ENCODE data around the gene CCDC177.

The CCDC177 gene

GRCh38 chr14:69536971-69537370, 37.7 kb downstream of the CCDC177 start:
- Histone ChIP-seq H2AFZ (ENCODE audit: low read length) (no peak overlapping the region), H3K27ac (ENCODE audit: low read depth, low read length, poor library complexity, severe bottlenecking) (no peak overlapping the region), H3K9me2 (ENCODE audit: low read depth, low read length) (no peaks in the 10 kb centered on the region), H4K20me1 (ENCODE audit: insufficient read depth, low read length) (no peaks in the 10 kb centered on the region), H3F3A (ENCODE audit: insufficient read depth, low read length) (no peaks in the 10 kb centered on the region), H3K9me3 (ENCODE audit: low read length) (no peaks in the 10 kb centered on the region), H3K4me3 (ENCODE audit: low read depth, low read length, poor library complexity, severe bottlenecking) (no peak overlapping the region), H3K4me1 (ENCODE audit: insufficient read depth, low read length, severe bottlenecking) (no peaks in the 10 kb centered on the region), H3K27me3 (ENCODE audit: insufficient read depth, low read length) (peaks cover 7% of the 10 kb centered on the region; the same call in 1 of the 2 replicates), H3K9ac (ENCODE audit: low read length) (no peak overlapping the region), H3K36me3 (ENCODE audit: insufficient read depth, low read length) (no peaks in the 10 kb centered on the region), H3K79me2 (ENCODE audit: insufficient read depth, low read length) (no peaks in the 10 kb centered on the region), H3K4me2 (ENCODE audit: low read length) (no peak overlapping the region)
- TF ChIP-seq EZH2 (IDR thresholded peaks at IDR 0.05; ENCODE audit: borderline replicate concordance, low read length) (no peak), CTCF (IDR thresholded peaks at IDR 0.05; ENCODE audit: low read length) (no peak)

- no peak overlapping the region for H3K4me2 ChIP-seq (ENCODE audit: low read length)
- TF ChIP-seq CTCF (IDR thresholded peaks at IDR 0.05; ENCODE audit: low read length) (peak; percentile 25; the same call in 1 of the 2 replicates), EZH2 (IDR thresholded peaks at IDR 0.05; ENCODE audit: borderline replicate concordance, low read length) (no peak)
- H3K4me1 ChIP-seq (ENCODE audit: insufficient read depth, low read length, severe bottlenecking) = no peaks in the 10 kb centered on the region
Measured at GRCh38 chr14:69535230-69535848, 39.3 kb downstream of the CCDC177 start.

GRCh38 chr14:69532561-69533340, 41.9 kb downstream of the CCDC177 start:
- H3F3A ChIP-seq (ENCODE audit: insufficient read depth, low read length) = no peaks in the 10 kb centered on the region
- H3K27ac ChIP-seq (ENCODE audit: low read depth, low read length, poor library complexity, severe bottlenecking) = no peak overlapping the region
- no peak for TF ChIP-seq CTCF (IDR thresholded peaks at IDR 0.05; ENCODE audit: low read length)
- TF ChIP-seq EZH2 (IDR thresholded peaks at IDR 0.05; ENCODE audit: borderline replicate concordance, low read length) = no peak
- no peaks in the 10 kb centered on the region for H3K36me3 ChIP-seq (ENCODE audit: insufficient read depth, low read length)
- no peaks in the 10 kb centered on the region for H3K79me2 ChIP-seq (ENCODE audit: insufficient read depth, low read length)
- H3K9me3 ChIP-seq (ENCODE audit: low read length) = no peaks in the 10 kb centered on the region
- no peaks in the 10 kb centered on the region for H4K20me1 ChIP-seq (ENCODE audit: insufficient read depth, low read length)
- no peaks in the 10 kb centered on the region for H3K9me2 ChIP-seq (ENCODE audit: low read depth, low read length)
- no peak overlapping the region for H3K4me2 ChIP-seq (ENCODE audit: low read length)
- peaks cover 7% of the 10 kb centered on the region; the same call in 1 of the 2 replicates for H3K27me3 ChIP-seq (ENCODE audit: insufficient read depth, low read length)
- H3K4me3 ChIP-seq (ENCODE audit: low read depth, low read length, poor library complexity, severe bottlenecking) = no peak overlapping the region
- no peak overlapping the region for H2AFZ ChIP-seq (ENCODE audit: low read length)
- no peaks in the 10 kb centered on the region for H3K4me1 ChIP-seq (ENCODE audit: insufficient read depth, low read length, severe bottlenecking)
- no peak overlapping the region for H3K9ac ChIP-seq (ENCODE audit: low read length)

More at GRCh38 chr14:69535230-69535848, 39.3 kb downstream of the CCDC177 start:
- peaks cover 7% of the 10 kb centered on the region; the same call in 1 of the 2 replicates for H3K27me3 ChIP-seq (ENCODE audit: insufficient read depth, low read length)
- no peaks in the 10 kb centered on the region for H3K9me2 ChIP-seq (ENCODE audit: low read depth, low read length)
- H3K9me3 ChIP-seq (ENCODE audit: low read length) = no peaks in the 10 kb centered on the region
- no peak overlapping the region for H2AFZ ChIP-seq (ENCODE audit: low read length)
- no peak overlapping the region for H3K9ac ChIP-seq (ENCODE audit: low read length)
- no peaks in the 10 kb centered on the region for H3K36me3 ChIP-seq (ENCODE audit: insufficient read depth, low read length)
- no peaks in the 10 kb centered on the region for H3K79me2 ChIP-seq (ENCODE audit: insufficient read depth, low read length)
- H4K20me1 ChIP-seq (ENCODE audit: insufficient read depth, low read length) = no peaks in the 10 kb centered on the region
- no peaks in the 10 kb centered on the region for H3F3A ChIP-seq (ENCODE audit: insufficient read depth, low read length)
- H3K27ac ChIP-seq (ENCODE audit: low read depth, low read length, poor library complexity, severe bottlenecking) = no peak overlapping the region
- no peak overlapping the region for H3K4me3 ChIP-seq (ENCODE audit: low read depth, low read length, poor library complexity, severe bottlenecking)
